Naive B cell (primary cell): ENCODE measurements around the gene STAP1. TPM values are rescaled to one million over a fixed set of nuclear protein-coding genes. Genes with fewer than 3 reads are reported as not detected.
"Not testable (repeated sequence)": the region's sequence is repeated elsewhere in the genome, so short reads cannot be mapped to it uniquely, and the experiment has no call there.

Source experiments
- ATAC-seq, 2 donors: fragments of 150-1000 bp; cut with Tn5 transposase; 2 replicates each; pipeline ENCODE4 v1.10.0; 2021; ENCODE audit warnings: low read depth in 2 of 2, mild to moderate bottlenecking in 2 of 2, moderate library complexity in 2 of 2
- DNase-seq: peaks from one replicate; pipeline ENCODE4 v3.0.0; 2022
- H3K27ac Mint-ChIP-seq, 6 donors: one replicate each; pipeline ENCODE4 v1.8.0; 2020 to 2022; ENCODE audit warnings: mild to moderate bottlenecking in 6 of 6, mixed read lengths in 6 of 6, moderate library complexity in 5 of 6, inconsistent platforms in 2 of 6
- H3K27me3 Mint-ChIP-seq, 3 donors: one replicate each; pipeline ENCODE4 v1.8.0; 2021 to 2022; ENCODE audit warnings: mixed read lengths in 3 of 3, mild to moderate bottlenecking in 1 of 3
- H3K36me3 Mint-ChIP-seq, 2 donors: one replicate each; pipeline ENCODE4 v1.8.0; 2020 to 2022; ENCODE audit warnings: mixed read lengths in 2 of 2, inconsistent platforms in 1 of 2, mild to moderate bottlenecking in 1 of 2
- H3K4me1 Mint-ChIP-seq, 3 donors: one replicate each; pipeline ENCODE4 v1.8.0; 2020 to 2022; ENCODE audit warnings: mixed read lengths in 3 of 3, inconsistent platforms in 1 of 3, mild to moderate bottlenecking in 1 of 3, moderate library complexity in 1 of 3
- H3K4me3 Mint-ChIP-seq, 8 donors: one replicate each; pipeline ENCODE4 v1.8.0; 2020 to 2022; ENCODE audit warnings: mild to moderate bottlenecking in 8 of 8, mixed read lengths in 8 of 8, moderate library complexity in 8 of 8, inconsistent platforms in 2 of 8
- H3K9me3 Mint-ChIP-seq, 7 donors: one replicate each; pipeline ENCODE4 v1.8.0; 2020 to 2022; ENCODE audit warnings: mixed read lengths in 7 of 7, mild to moderate bottlenecking in 5 of 7, inconsistent platforms in 2 of 7, moderate library complexity in 1 of 7
- polyA plus RNA-seq, 6 donors: library from polyadenylated mRNA; unstranded; fragments of 300-500 nt; fragmentation: Illumina TruSeq; gene quantifications; one replicate each; pipeline ENCODE4 v1.2.3, GENCODE V29; 2021; ENCODE audit warnings: low read depth in 6 of 6

Gene STAP1
- polyA plus RNA-seq = 100 to 1,000 TPM; 166 to 237 (median 224) TPM

GRCh38 chr4:67558493-67558892, at the start of gene STAP1:
Gene STAP1, plus strand, starts transcription at chr4:67558727. Its CDS starts 83 bp downstream, at chr4:67558810.
- Mint-ChIP-seq H3K27ac (peak within 1 kb of the TSS; percentile 94 to 99 (median 98)), H3K4me1 (peaks cover 57 to 77% (median 72%) of the 10 kb centered on the region in 3 donors), H3K27me3 (no peaks in the 10 kb centered on the region), H3K4me3 (peak within 1 kb of the TSS; percentile 88 to 99 (median 96)), H3K9me3 (peaks cover 0 to 7% (median 0%) of the 10 kb centered on the region in 7 donors), H3K36me3 (peaks cover 12 to 16% of the 10 kb centered on the region in 2 donors)
- ATAC-seq (peak; percentile 90 to 93), DNase-seq (peak; percentile 79)

- H3K36me3 Mint-ChIP-seq = peaks cover 43 to 56% of the 10 kb centered on the region in 2 donors
- H3K27ac Mint-ChIP-seq = peak overlapping the region in 4 of 6 donors; percentile 2 to 83 (median 10)
- H3K4me1 Mint-ChIP-seq = peaks cover 13 to 26% (median 15%) of the 10 kb centered on the region in 3 donors
- no peaks in the 10 kb centered on the region for H3K27me3 Mint-ChIP-seq
- H3K4me3 Mint-ChIP-seq = peak overlapping the region in 1 of 8 donors; percentile 21
- ATAC-seq (peak in 1 of 2 donors; percentile 18), DNase-seq (no peak)
- no peaks in the 10 kb centered on the region for H3K9me3 Mint-ChIP-seq
Measured at GRCh38 chr4:67512501-67512900, 46.0 kb upstream of the STAP1 start.

GRCh38 chr4:67520141-67520540, 38.4 kb upstream of the STAP1 start:
- H3K9me3 Mint-ChIP-seq = no peaks in the 10 kb centered on the region
- H3K4me3 Mint-ChIP-seq = no peak overlapping the region
- H3K27ac Mint-ChIP-seq = peak overlapping the region in 1 of 6 donors; percentile 42
- H3K36me3 Mint-ChIP-seq = peaks cover 0 to 21% of the 10 kb centered on the region in 2 donors
- peaks cover 21 to 38% (median 28%) of the 10 kb centered on the region in 3 donors for H3K4me1 Mint-ChIP-seq
- no peak for ATAC-seq
- H3K27me3 Mint-ChIP-seq = no peaks in the 10 kb centered on the region
- DNase-seq = no peak

GRCh38 chr4:67521506-67521905, 37.0 kb upstream of the STAP1 start:
- Mint-ChIP-seq H3K27ac (peak overlapping the region in 1 of 6 donors; percentile 51), H3K36me3 (peaks cover 0 to 23% of the 10 kb centered on the region in 2 donors)

GRCh38 chr4:67522230-67522629, 36.3 kb upstream of the STAP1 start:
- no peak for ATAC-seq
- no peak overlapping the region for H3K4me3 Mint-ChIP-seq
- peaks cover 0 to 19% of the 10 kb centered on the region in 2 donors for H3K36me3 Mint-ChIP-seq
- peaks cover 38 to 56% (median 46%) of the 10 kb centered on the region in 3 donors for H3K4me1 Mint-ChIP-seq
- H3K27me3 Mint-ChIP-seq = no peaks in the 10 kb centered on the region
- no peak for DNase-seq
- H3K9me3 Mint-ChIP-seq = peaks cover 0 to 2% (median 0%) of the 10 kb centered on the region in 7 donors
- peak overlapping the region in 2 of 6 donors; percentile 16 to 37 for H3K27ac Mint-ChIP-seq

More at GRCh38 chr4:67521506-67521905, 37.0 kb upstream of the STAP1 start:
- H3K27me3 Mint-ChIP-seq = no peaks in the 10 kb centered on the region
- DNase-seq (no peak), ATAC-seq (no peak)
- H3K9me3 Mint-ChIP-seq = peaks cover 0 to 2% (median 0%) of the 10 kb centered on the region in 7 donors
- H3K4me1 Mint-ChIP-seq = peaks cover 31 to 49% (median 39%) of the 10 kb centered on the region in 3 donors
- H3K4me3 Mint-ChIP-seq = no peak overlapping the region

- Mint-ChIP-seq H3K27ac (peak overlapping the region in 2 of 6 donors; percentile 45 to 59), H3K27me3 (no peaks in the 10 kb centered on the region), H3K4me1 (peaks cover 44 to 57% (median 46%) of the 10 kb centered on the region in 3 donors), H3K4me3 (no peak overlapping the region), H3K9me3 (peaks cover 0 to 2% (median 0%) of the 10 kb centered on the region in 7 donors), H3K36me3 (peaks cover 0 to 19% of the 10 kb centered on the region in 2 donors)
- ATAC-seq = no peak
- no peak for DNase-seq
Measured at GRCh38 chr4:67522851-67523671, 35.5 kb upstream of the STAP1 start.

GRCh38 chr4:67524140-67524539, 34.4 kb upstream of the STAP1 start:
- peak overlapping the region in 1 of 8 donors; percentile 31 for H3K4me3 Mint-ChIP-seq
- not testable (repeated sequence) for ATAC-seq

GRCh38 chr4:67531379-67531962, 27.1 kb upstream of the STAP1 start:
- ATAC-seq (no peak), DNase-seq (no peak)
- peaks cover 40 to 49% of the 10 kb centered on the region in 2 donors for H3K36me3 Mint-ChIP-seq
- H3K4me3 Mint-ChIP-seq = no peak overlapping the region
- H3K27ac Mint-ChIP-seq = no peak overlapping the region
- H3K4me1 Mint-ChIP-seq = peaks cover 14 to 32% (median 24%) of the 10 kb centered on the region in 3 donors
- H3K9me3 Mint-ChIP-seq = peaks cover 0 to 10% (median 7%) of the 10 kb centered on the region in 7 donors
- no peaks in the 10 kb centered on the region for H3K27me3 Mint-ChIP-seq

More at GRCh38 chr4:67524140-67524539, 34.4 kb upstream of the STAP1 start:
- H3K9me3 Mint-ChIP-seq, H3K27me3 Mint-ChIP-seq, DNase-seq: not testable (repeated sequence)
- Mint-ChIP-seq H3K4me1 (peaks cover 44 to 63% (median 46%) of the 10 kb centered on the region in 3 donors), H3K36me3 (peaks cover 0 to 13% of the 10 kb centered on the region in 2 donors), H3K27ac (peak overlapping the region in 4 of 6 donors; percentile 1 to 72 (median 40))

- not testable (repeated sequence) for ATAC-seq
Measured at GRCh38 chr4:67532397-67532796, 26.1 kb upstream of the STAP1 start.

GRCh38 chr4:67533112-67533511, 25.4 kb upstream of the STAP1 start:
- H3K9me3 Mint-ChIP-seq = peaks cover 0 to 10% (median 7%) of the 10 kb centered on the region in 7 donors
- H3K4me1 Mint-ChIP-seq = peaks cover 7 to 23% (median 15%) of the 10 kb centered on the region in 3 donors
- H3K27ac Mint-ChIP-seq = peak overlapping the region in 2 of 6 donors; percentile 58 to 61

More at GRCh38 chr4:67532397-67532796, 26.1 kb upstream of the STAP1 start:
- not testable (repeated sequence) for H3K27ac Mint-ChIP-seq, H3K4me3 Mint-ChIP-seq, DNase-seq, H3K27me3 Mint-ChIP-seq
- peaks cover 0 to 10% (median 7%) of the 10 kb centered on the region in 7 donors for H3K9me3 Mint-ChIP-seq
- peaks cover 40 to 49% of the 10 kb centered on the region in 2 donors for H3K36me3 Mint-ChIP-seq
- peaks cover 7 to 26% (median 16%) of the 10 kb centered on the region in 3 donors for H3K4me1 Mint-ChIP-seq

GRCh38 chr4:67535280-67535840, 23.2 kb upstream of the STAP1 start:
- Mint-ChIP-seq H3K4me3 (no peak overlapping the region), H3K4me1 (peaks cover 7 to 23% (median 15%) of the 10 kb centered on the region in 3 donors), H3K27me3 (no peaks in the 10 kb centered on the region), H3K9me3 (peaks cover 0 to 10% (median 7%) of the 10 kb centered on the region in 7 donors), H3K36me3 (peaks cover 40 to 55% of the 10 kb centered on the region in 2 donors), H3K27ac (peak overlapping the region in 1 of 6 donors; percentile 3)
- no peak for ATAC-seq
- DNase-seq = no peak

More at GRCh38 chr4:67533112-67533511, 25.4 kb upstream of the STAP1 start:
- Mint-ChIP-seq H3K27me3 (no peaks in the 10 kb centered on the region), H3K36me3 (peaks cover 40 to 49% of the 10 kb centered on the region in 2 donors), H3K4me3 (no peak overlapping the region)
- ATAC-seq (no peak), DNase-seq (no peak)

GRCh38 chr4:67539830-67540229, 18.7 kb upstream of the STAP1 start:
- no peak for ATAC-seq
- no peak overlapping the region for H3K4me3 Mint-ChIP-seq
- no peaks in the 10 kb centered on the region for H3K9me3 Mint-ChIP-seq
- H3K27ac Mint-ChIP-seq = peak overlapping the region in 1 of 6 donors; percentile 64
- H3K36me3 Mint-ChIP-seq = peaks cover 16 to 33% of the 10 kb centered on the region in 2 donors
- DNase-seq = no peak
- no peaks in the 10 kb centered on the region for H3K27me3 Mint-ChIP-seq
- peaks cover 25 to 39% (median 32%) of the 10 kb centered on the region in 3 donors for H3K4me1 Mint-ChIP-seq

- peak overlapping the region in 1 of 8 donors; percentile 97 for H3K4me3 Mint-ChIP-seq
- H3K9me3 Mint-ChIP-seq = no peaks in the 10 kb centered on the region
- ATAC-seq (no peak), DNase-seq (no peak)
- peaks cover 0 to 20% of the 10 kb centered on the region in 2 donors for H3K36me3 Mint-ChIP-seq
- H3K4me1 Mint-ChIP-seq = peaks cover 31 to 39% (median 34%) of the 10 kb centered on the region in 3 donors
- H3K27me3 Mint-ChIP-seq = no peaks in the 10 kb centered on the region
- peak overlapping the region in 4 of 6 donors; percentile 4 to 100 (median 85) for H3K27ac Mint-ChIP-seq
Measured at GRCh38 chr4:67542076-67542475, 16.5 kb upstream of the STAP1 start.
